ENCODE results near the gene MPP7. TPM values are rescaled to one million over a fixed set of nuclear protein-coding genes. Genes with fewer than 3 reads are reported as not detected.

Gene MPP7
- total and polyA plus RNA-seq, 2 of the 8 experiments (the other 6 are each of a cell fraction or from before 2014, with no cell fraction given) = 1.9 to 9.3 TPM

GRCh38 chr10:28298951-28299350 lies 3.9 kb downstream of the MPP7 start (continued):
- TF ChIP-seq RAD21 (IDR thresholded peaks at IDR 0.05 in 1 of 2, conservative IDR thresholded peaks at IDR 0.05 in 1 of 2; ENCODE audit: low read depth in 2 of 2, low read length in 2 of 2) (no peak), TCF12 (IDR thresholded peaks at IDR 0.05; ENCODE audit: low read depth, low read length) (no peak), EP300 (IDR thresholded peaks at IDR 0.05; ENCODE audit: borderline replicate concordance in 1 of 2, low read depth in 2 of 2, low read length in 2 of 2) (no peak), RFX5 (IDR thresholded peaks at IDR 0.05; ENCODE audit: borderline replicate concordance, low read depth, low read length) (no peak)

Measured in H1 (cell line).